HEK293 (cell line): ENCODE data around the gene SOX2.

ENCODE experiments used
- CTCF ChIA-PET: fragments of 350-600 bp; formaldehyde crosslinking; extraction: SDS; loops from one replicate; lab custom pipeline; 2021; ENCODE audit warnings: antibody characterized with exemption; lab: Yijun Ruan, JAX
- POLR2A ChIA-PET: fragments of 300-600 bp; formaldehyde crosslinking; extraction: SDS; loops from one replicate; lab custom pipeline; 2020; ENCODE audit warnings: antibody characterized with exemption, inconsistent platforms; lab: Yijun Ruan, JAX
- H3K27ac ChIP-seq: fragments of 200-500 bp; sonication (Bioruptor generic); 2 replicates; pipeline ENCODE4 v1.5.1; 2014; ENCODE audit warnings: low read depth, low read length, control low read depth, inconsistent platforms; ENCODE audit errors: extremely low read depth
- H3K36me3 ChIP-seq, 2 experiments: fragments of 200-500 bp in 1 of 2; sonication (Bioruptor generic) in 1 of 2; 1 replicate in 1 of 2; 2 replicates in 1 of 2; pipeline ENCODE4 v1.5.1; 2014 to 2017; ENCODE audit warnings: inconsistent platforms in 2 of 2, low read length in 2 of 2; ENCODE audit not compliant: control insufficient read depth in 2 of 2, insufficient read depth in 1 of 2
- H3K4me1 ChIP-seq: fragments of 200-500 bp; sonication (Bioruptor generic); 2 replicates; pipeline ENCODE4 v1.5.1; 2014; ENCODE audit warnings: mild to moderate bottlenecking, low read length, inconsistent platforms; ENCODE audit not compliant: control insufficient read depth, insufficient read depth
- H3K4me3 ChIP-seq: 2 replicates; pipeline ENCODE4 v1.5.1; 2011; ENCODE audit warnings: low read depth, mild to moderate bottlenecking, control low read depth, low read length, moderate library complexity
- H3K9me3 ChIP-seq: fragments of 200-500 bp; sonication (Bioruptor generic); 2 replicates; pipeline ENCODE4 v1.5.1; 2014; ENCODE audit warnings: low read depth, low read length, inconsistent platforms; ENCODE audit not compliant: control insufficient read depth, insufficient read depth
- BCL11B ChIP-seq: fragments of 450-650 bp; formaldehyde crosslinking; IDR thresholded peaks from 2 replicates; pipeline ENCODE4 v1.5.1; 2016; ENCODE audit warnings: low read depth, missing biosample characterization, missing genetic modification characterization
- HOXA7 ChIP-seq: sonication (generic); formaldehyde crosslinking; IDR thresholded peaks from 2 replicates; pipeline ENCODE4 v1.8.1; 2022; ENCODE audit warnings: missing genetic modification reagents, borderline replicate concordance
- PRDM4 ChIP-seq: fragments of 450-650 bp; formaldehyde crosslinking; IDR thresholded peaks from 2 replicates; pipeline ENCODE4 v1.5.1; 2017; ENCODE audit warnings: missing biosample characterization, missing genetic modification characterization
- SALL2 ChIP-seq: fragments of 450-650 bp; formaldehyde crosslinking; IDR thresholded peaks from 2 replicates; pipeline ENCODE4 v1.5.0; 2017; ENCODE audit warnings: missing biosample characterization, mild to moderate bottlenecking, missing genetic modification characterization, borderline replicate concordance
- TCF7L2 ChIP-seq: IDR thresholded peaks from 2 replicates; pipeline ENCODE4 v1.6.1; 2011; ENCODE audit warnings: low read depth, mild to moderate bottlenecking, inconsistent platforms, low read length, moderate library complexity, borderline replicate concordance
- WT1 ChIP-seq: fragments of 450-650 bp; formaldehyde crosslinking; IDR thresholded peaks from 2 replicates; pipeline ENCODE4 v1.5.1; 2016; ENCODE audit warnings: missing biosample characterization, missing genetic modification characterization
- ZBTB20 ChIP-seq: fragments of 450-650 bp; formaldehyde crosslinking; IDR thresholded peaks from 2 replicates; pipeline ENCODE4 v1.5.1; 2016; ENCODE audit warnings: missing biosample characterization, missing genetic modification characterization
- ZBTB21 ChIP-seq: fragments of 450-650 bp; formaldehyde crosslinking; IDR thresholded peaks from 2 replicates; pipeline ENCODE4 v1.5.1; 2017; ENCODE audit warnings: missing biosample characterization, missing genetic modification characterization
- ZBTB8A ChIP-seq: fragments of 450-650 bp; formaldehyde crosslinking; IDR thresholded peaks from 2 replicates; pipeline ENCODE4 v1.5.1; 2016; ENCODE audit warnings: missing biosample characterization, missing genetic modification characterization
- ZNF112 ChIP-seq: fragments of 450-650 bp; formaldehyde crosslinking; IDR thresholded peaks from 2 replicates; pipeline ENCODE4 v1.5.0; 2017; ENCODE audit warnings: missing biosample characterization, missing genetic modification characterization
- ZNF132 ChIP-seq: fragments of 450-650 bp; formaldehyde crosslinking; IDR thresholded peaks from 2 replicates; pipeline ENCODE4 v1.5.1; 2017; ENCODE audit warnings: missing biosample characterization, missing genetic modification characterization, borderline replicate concordance
- ZNF138 ChIP-seq: fragments of 450-650 bp; formaldehyde crosslinking; IDR thresholded peaks from 2 replicates; pipeline ENCODE4 v1.5.1; 2016; ENCODE audit warnings: missing biosample characterization, missing genetic modification characterization, borderline replicate concordance
- ZNF221 ChIP-seq: fragments of 450-650 bp; formaldehyde crosslinking; IDR thresholded peaks from 2 replicates; pipeline ENCODE4 v1.5.1; 2017; ENCODE audit warnings: missing biosample characterization, missing genetic modification characterization, borderline replicate concordance
- ZNF350 ChIP-seq: fragments of 450-650 bp; formaldehyde crosslinking; IDR thresholded peaks from 2 replicates; pipeline ENCODE4 v1.5.0; 2017; ENCODE audit warnings: missing biosample characterization, mild to moderate bottlenecking, missing genetic modification characterization
- ZNF416 ChIP-seq: fragments of 450-650 bp; formaldehyde crosslinking; IDR thresholded peaks from 2 replicates; pipeline ENCODE4 v1.5.1; 2016; ENCODE audit warnings: missing biosample characterization, missing genetic modification characterization
- ZNF48 ChIP-seq: fragments of 450-650 bp; formaldehyde crosslinking; IDR thresholded peaks from 2 replicates; pipeline ENCODE4 v1.5.1; 2016; ENCODE audit warnings: missing biosample characterization, missing genetic modification characterization
- ZNF514 ChIP-seq: fragments of 450-650 bp; formaldehyde crosslinking; IDR thresholded peaks from 2 replicates; pipeline ENCODE4 v1.5.1; 2016; ENCODE audit warnings: missing biosample characterization, missing genetic modification characterization
- ZNF518A ChIP-seq: fragments of 450-650 bp; formaldehyde crosslinking; conservative IDR thresholded peaks from 2 replicates; pipeline ENCODE4 v1.5.1; 2016; ENCODE audit warnings: low read depth, missing biosample characterization, missing genetic modification characterization
- ZNF521 ChIP-seq: fragments of 450-650 bp; formaldehyde crosslinking; IDR thresholded peaks from 2 replicates; pipeline ENCODE4 v1.5.1; 2017; ENCODE audit warnings: missing biosample characterization, mild to moderate bottlenecking, missing genetic modification characterization
- ZNF610 ChIP-seq: fragments of 450-650 bp; formaldehyde crosslinking; IDR thresholded peaks from 2 replicates; pipeline ENCODE4 v1.5.1; 2016; ENCODE audit warnings: missing biosample characterization, missing genetic modification characterization, borderline replicate concordance
- ZNF621 ChIP-seq: fragments of 450-650 bp; formaldehyde crosslinking; IDR thresholded peaks from 2 replicates; pipeline ENCODE4 v1.5.1; 2017; ENCODE audit warnings: missing biosample characterization, missing genetic modification characterization
- ZNF624 ChIP-seq: fragments of 450-650 bp; formaldehyde crosslinking; IDR thresholded peaks from 2 replicates; pipeline ENCODE4 v1.5.1; 2017; ENCODE audit warnings: missing biosample characterization, missing genetic modification characterization
- ZNF658 ChIP-seq: fragments of 450-650 bp; formaldehyde crosslinking; IDR thresholded peaks from 2 replicates; pipeline ENCODE4; 2016; ENCODE audit warnings: missing biosample characterization, missing genetic modification characterization
- ZNF664 ChIP-seq: fragments of 450-650 bp; formaldehyde crosslinking; IDR thresholded peaks from 2 replicates; pipeline ENCODE4 v1.5.1; 2016; ENCODE audit warnings: missing biosample characterization, missing genetic modification characterization
- ZNF777 ChIP-seq: fragments of 450-650 bp; formaldehyde crosslinking; IDR thresholded peaks from 2 replicates; pipeline ENCODE4 v1.5.1; 2017; ENCODE audit warnings: missing biosample characterization, missing genetic modification characterization, borderline replicate concordance
- ZNF785 ChIP-seq: fragments of 450-650 bp; formaldehyde crosslinking; IDR thresholded peaks from 2 replicates; pipeline ENCODE4 v1.5.1; 2016; ENCODE audit warnings: missing biosample characterization, missing genetic modification characterization
- ZNF792 ChIP-seq: fragments of 450-650 bp; formaldehyde crosslinking; IDR thresholded peaks from 2 replicates; pipeline ENCODE4 v1.5.1; 2016; ENCODE audit warnings: missing biosample characterization, missing genetic modification characterization
- ZNF837 ChIP-seq: fragments of 450-650 bp; formaldehyde crosslinking; IDR thresholded peaks from 2 replicates; pipeline ENCODE4 v1.5.1; 2016; ENCODE audit warnings: missing biosample characterization, missing genetic modification characterization
- ZSCAN16 ChIP-seq: fragments of 450-650 bp; formaldehyde crosslinking; IDR thresholded peaks from 2 replicates; pipeline ENCODE4 v1.5.1; 2016; ENCODE audit warnings: missing biosample characterization, missing genetic modification characterization
- TF ChIP-seq, protein P1 (sequence below): fragments of 450-650 bp; formaldehyde crosslinking; IDR thresholded peaks from 2 replicates; pipeline ENCODE4 v1.5.1; 2016; ENCODE audit warnings: missing biosample characterization, missing genetic modification characterization

Gene SOX2

GRCh38 chr3:181687190-181687589, 24.5 kb upstream of the SOX2 start (continued):
- TF ChIP-seq ZNF624 (tag by site-specific recombination) (no peak), BCL11B (tag by site-specific recombination) (no peak), ZBTB21 (tag by site-specific recombination) (no peak), ZNF664 (no peak), ZNF350 (tag by site-specific recombination) (no peak), WT1 (tag by site-specific recombination) (peak; percentile 83), ZNF785 (tag by site-specific recombination) (no peak), ZNF837 (tag by site-specific recombination) (no peak), ZNF416 (tag by site-specific recombination) (no peak), ZBTB8A (tag by site-specific recombination) (no peak), ZSCAN16 (no peak)
- TF ChIP-seq, protein P1, sequence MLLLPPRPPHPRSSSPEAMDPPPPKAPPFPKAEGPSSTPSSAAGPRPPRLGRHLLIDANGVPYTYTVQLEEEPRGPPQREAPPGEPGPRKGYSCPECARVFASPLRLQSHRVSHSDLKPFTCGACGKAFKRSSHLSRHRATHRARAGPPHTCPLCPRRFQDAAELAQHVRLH (tag by site-specific recombination), result no peak

DNA sequence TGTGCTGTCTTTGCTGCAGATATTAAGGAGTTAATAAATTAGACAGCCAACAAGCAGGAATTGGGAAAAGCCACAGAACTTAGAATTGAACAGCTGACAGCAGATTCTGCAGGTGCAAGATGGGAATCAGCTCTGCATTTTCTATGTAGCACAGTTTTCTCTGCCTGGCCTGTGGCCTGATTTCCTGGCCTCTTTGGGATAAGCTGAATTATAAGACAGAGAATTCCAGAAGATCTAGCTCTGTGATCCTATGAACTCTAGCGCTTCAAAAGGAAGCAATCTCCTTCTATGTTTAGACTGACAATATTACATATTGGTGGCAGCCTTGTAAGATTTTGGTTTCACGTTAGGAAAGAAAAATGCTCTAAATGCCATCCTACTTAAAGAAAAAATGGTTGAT, 24.0 kb upstream of the SOX2 start:
- Histone ChIP-seq H3K27ac (no peak overlapping the region), H3K36me3 (no peaks in the 10 kb centered on the region), H3K9me3 (no peaks in the 10 kb centered on the region), H3K4me3 (no peak overlapping the region), H3K4me1 (no peaks in the 10 kb centered on the region)
- CTCF ChIA-PET, result interaction anchor here (0.7 to 1.4 kb wide), 3 partner anchors 12 to 60 kb away, joined by 3 to 7 read pairs (median 3); no protein-coding TSS in a partner anchor
- POLR2A ChIA-PET, result no interaction called here
- TF ChIP-seq PRDM4 (no peak), ZNF658 (tag by site-specific recombination) (no peak), ZNF138 (tag by site-specific recombination) (no peak), ZNF112 (tag by site-specific recombination) (no peak), SALL2 (no peak), TCF7L2 (no peak), ZNF132 (tag by site-specific recombination) (no peak), ZNF837 (tag by site-specific recombination) (no peak)

DNA sequence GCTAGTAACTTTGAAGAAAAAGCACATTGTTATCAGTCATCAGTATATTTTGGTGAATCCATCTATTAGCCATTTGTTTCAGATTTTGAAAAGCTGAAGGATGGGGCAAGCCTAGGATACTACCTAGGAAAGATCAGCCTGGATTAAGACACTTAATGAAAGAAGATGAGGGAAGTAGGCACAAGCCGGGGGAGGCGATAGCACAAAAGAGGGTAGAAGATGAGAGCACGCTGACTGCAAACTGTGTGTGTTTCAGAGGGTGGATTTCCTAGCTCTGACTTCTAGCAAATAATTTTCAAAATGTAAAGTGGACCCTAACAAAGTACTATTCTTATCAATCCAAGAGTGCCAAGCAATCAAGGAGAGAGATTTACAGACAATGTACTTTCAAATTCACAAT, 22.2 kb upstream of the SOX2 start:
- ChIA-PET POLR2A (no interaction called here), CTCF (no interaction called here)
- H3K4me1 ChIP-seq, result no peaks in the 10 kb centered on the region
- no peak overlapping the region for H3K4me3 ChIP-seq
- no peaks in the 10 kb centered on the region for H3K36me3 ChIP-seq
- no peak overlapping the region for H3K27ac ChIP-seq
- no peaks in the 10 kb centered on the region for H3K9me3 ChIP-seq
- TF ChIP-seq ZNF518A (tag by site-specific recombination) (no peak), ZNF621 (tag by site-specific recombination) (no peak), ZNF521 (tag by site-specific recombination) (no peak), ZNF777 (no peak), ZNF514 (tag by site-specific recombination) (no peak), ZBTB20 (no peak), ZNF48 (tag by site-specific recombination) (no peak), ZNF792 (tag by site-specific recombination) (no peak), ZNF221 (no peak), HOXA7 (CRISPR knock-in tag) (no peak), ZNF610 (no peak), ZNF785 (tag by site-specific recombination) (no peak)
